ENCODE results near the gene PLCB1.

GRCh38 chr20:8365634-8366033 lies 233.6 kb downstream of the PLCB1 start:
- no peak for TF ChIP-seq CTCF (conservative IDR thresholded peaks at IDR 0.05)
- TF ChIP-seq EZH2 (IDR thresholded peaks at IDR 0.05; ENCODE audit: low read depth) = no peak

Data from PC-9 (cell line).